Occipital lobe (tissue), 2 donors: ENCODE results near the gene NAPSA. TPM values are rescaled to one million over a fixed set of nuclear protein-coding genes. Genes with fewer than 3 reads are reported as not detected.
"Not testable (repeated sequence)": the region's sequence is repeated elsewhere in the genome, so short reads cannot be mapped to it uniquely, and the experiment has no call there.

ENCODE experiments used
- DNase-seq: peaks from one replicate; lab custom pipeline; 2025; lab: John Stamatoyannopoulos, UW
- total RNA-seq: library from RNA; depleted of rRNA; stranded (reverse); fragments of >200 nt; gene quantifications from one replicate; pipeline ENCODE4 v1.2.3, GENCODE V29; 2014

NAPSA gene
- 0.16 TPM for total RNA-seq

DNA sequence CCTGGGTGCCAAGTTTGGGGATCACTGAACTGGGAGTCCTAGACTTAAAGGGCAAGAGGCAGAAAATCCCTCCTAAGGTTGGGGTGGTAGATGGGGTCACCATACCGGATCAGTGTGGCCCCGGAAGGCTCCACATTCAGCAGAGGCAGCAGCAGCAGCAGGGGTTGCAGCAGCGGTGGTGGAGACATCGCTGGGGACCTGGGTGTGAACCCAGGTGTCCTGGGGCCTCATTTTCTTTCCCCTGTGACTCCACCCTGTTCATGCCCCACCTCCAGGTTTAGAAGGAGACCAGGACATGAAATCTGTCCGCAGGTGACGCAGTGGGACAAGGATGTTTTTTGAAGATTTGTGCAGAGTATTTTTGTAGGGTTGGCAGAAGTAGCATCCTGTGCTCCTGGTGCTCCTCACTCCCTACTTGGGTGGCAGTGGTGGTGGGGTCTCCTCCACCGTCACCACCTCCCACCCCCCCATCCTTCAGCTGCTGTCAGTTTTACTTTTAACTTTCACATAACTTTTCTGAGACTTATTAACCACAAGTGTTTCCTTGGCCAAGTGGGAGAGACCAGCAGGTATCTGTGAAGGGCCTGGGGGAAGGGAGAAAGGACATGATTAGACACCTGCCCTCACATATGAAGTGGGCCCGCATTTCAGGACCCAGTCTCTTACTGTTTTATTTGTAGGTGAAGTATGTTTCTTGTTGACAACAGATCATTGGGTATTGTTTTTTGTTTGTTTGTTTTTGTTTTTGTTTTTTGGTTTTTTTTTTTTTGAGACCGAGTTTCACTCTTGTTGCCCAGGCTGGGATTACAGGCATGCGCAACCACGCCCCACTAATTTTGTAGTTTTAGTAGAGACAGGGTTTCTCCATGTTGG is at the start of gene NAPSA:
Gene NAPSA (minus strand): TSS at position 206 of the 873 bp plus-strand sequence. CDS start 18 bp downstream, at position 188.
- no peak for DNase-seq

DNA sequence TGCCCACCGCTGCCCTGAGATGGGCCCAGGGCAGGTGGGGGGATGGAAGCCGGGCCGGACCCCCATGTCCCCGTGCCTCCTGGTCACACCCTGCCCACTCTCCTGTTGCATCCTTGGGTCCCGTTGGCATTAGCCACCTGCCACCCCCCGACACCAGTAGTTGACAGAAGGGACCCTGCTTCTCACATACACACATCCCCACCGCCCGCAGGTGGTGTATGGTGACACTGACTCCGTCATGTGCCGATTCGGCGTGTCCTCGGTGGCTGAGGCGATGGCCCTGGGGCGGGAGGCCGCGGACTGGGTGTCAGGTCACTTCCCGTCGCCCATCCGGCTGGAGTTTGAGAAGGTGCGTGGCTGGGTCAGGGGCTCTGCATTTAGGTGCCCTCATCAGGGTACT is 48.1 kb upstream of the NAPSA start:
- no peak for DNase-seq

DNA sequence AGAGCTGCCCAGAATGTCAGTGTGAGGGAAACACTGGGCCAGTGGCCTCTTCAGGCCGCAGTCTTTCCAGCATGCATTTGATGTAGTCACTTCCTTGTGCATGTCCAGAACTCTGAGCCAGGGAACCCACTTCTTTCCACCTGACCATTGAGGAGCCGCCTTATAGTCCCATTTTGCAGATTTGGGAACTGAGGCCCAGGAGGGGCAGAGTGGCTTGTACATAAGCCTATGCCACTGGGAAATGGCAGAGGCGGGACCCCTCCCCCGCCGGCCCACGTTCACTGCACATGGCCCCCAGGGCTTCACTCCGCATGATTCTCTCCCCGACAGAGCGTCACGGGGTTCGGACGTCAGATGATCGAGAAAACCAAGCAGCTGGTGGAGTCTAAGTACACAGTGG is 47.7 kb upstream of the NAPSA start:
- no peak for DNase-seq

DNA sequence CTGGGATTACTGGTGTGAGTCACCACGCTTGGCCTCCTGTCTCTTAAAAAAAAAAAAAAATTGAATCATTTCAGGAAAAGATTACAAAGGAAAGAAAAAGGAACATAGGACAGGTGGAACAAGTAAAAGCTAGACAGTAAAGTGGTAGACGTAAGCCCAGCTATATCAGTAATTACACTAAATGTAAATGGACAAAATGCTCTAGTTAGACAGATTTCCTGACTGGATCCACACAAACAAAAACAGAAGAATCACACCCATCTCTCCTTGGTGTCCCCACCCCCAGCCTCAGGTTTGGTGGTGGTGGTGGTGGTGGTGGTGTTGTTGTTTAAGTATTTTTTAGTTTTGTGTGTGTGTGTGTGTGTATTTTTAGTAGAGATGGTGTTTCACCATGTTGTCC is 47.0 kb upstream of the NAPSA start:
- no peak for DNase-seq

DNA sequence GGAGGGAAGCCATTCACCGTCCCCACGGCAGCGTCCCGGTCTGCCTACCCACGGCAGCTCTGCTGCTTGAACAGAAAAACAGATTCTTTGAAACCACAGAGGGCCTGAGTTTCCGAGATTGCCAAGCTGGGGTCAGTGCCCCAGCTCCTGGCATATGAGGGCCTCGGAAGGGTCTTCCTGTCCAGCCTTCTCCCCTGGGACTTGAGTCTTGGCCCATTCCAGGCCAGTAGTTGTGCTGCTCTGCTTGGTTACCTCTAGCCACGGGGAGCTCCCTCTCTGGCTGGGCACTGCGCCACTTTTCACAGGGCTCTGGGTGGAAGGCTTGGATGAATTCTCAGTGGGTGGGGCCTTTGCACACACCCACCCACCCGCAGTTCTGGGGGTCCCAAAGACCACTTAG is 44.7 kb upstream of the NAPSA start:
- DNase-seq, result no peak

DNA sequence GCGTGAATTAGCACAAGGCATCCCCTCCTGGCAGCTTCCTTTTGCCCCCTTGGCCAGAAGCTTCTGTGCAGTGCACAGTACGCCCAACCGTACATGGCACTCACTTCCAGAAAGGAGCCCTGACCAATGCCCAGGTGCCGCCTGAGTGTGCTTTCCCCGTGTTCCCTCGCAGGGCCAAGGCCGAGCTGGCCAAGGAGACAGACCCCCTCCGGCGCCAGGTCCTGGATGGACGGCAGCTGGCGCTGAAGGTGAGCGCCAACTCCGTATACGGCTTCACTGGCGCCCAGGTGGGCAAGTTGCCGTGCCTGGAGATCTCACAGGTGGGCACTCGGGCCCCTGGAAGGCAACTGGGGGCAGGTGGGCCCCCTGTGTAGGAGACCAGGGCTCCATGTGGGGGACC is 43.9 kb upstream of the NAPSA start:
- DNase-seq, result no peak

DNA sequence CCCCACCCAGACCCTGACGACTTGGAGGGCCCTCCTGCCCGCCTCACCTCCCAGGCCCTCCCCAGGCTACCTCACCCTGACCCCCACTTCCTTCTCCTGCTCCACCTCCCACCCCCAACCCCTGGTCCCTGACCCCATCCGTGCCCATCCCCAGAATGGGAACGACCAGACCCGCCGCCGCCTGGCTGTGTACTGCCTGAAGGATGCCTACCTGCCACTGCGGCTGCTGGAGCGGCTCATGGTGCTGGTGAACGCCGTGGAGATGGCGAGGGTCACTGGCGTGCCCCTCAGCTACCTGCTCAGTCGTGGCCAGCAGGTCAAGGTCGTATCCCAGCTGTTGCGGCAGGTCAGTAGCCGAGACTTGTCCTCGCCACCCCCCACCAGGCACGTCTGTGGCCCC is 41.4 kb upstream of the NAPSA start:
- DNase-seq, result no peak

DNA sequence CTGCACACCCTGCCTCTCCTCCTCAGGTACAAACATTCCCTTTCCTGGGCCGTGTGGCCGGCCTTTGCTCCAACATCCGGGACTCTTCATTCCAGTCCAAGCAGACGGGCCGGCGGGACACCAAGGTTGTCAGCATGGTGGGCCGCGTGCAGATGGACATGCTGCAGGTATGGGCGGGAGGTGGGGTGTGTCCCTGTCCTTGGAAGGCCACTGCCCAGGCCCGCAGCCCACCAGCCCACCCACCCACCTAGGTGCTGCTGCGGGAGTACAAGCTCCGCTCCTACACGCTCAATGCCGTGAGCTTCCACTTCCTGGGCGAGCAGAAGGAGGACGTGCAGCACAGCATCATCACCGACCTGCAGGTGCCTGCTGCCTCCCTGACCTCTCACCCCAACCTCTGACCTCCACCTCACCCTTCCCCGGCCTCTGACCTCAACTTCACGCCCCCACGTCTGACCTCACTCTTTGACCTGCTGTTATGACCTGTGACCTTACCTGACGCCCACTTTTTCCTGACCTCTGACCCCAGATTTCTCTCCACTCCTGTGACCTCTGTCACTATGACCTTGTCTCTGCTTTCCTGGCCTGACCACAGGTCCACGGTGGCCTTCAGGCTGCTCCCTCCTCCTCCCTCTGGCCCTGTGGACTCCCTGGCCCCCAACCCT is 40.8 kb upstream of the NAPSA start:
- no peak for DNase-seq

DNA sequence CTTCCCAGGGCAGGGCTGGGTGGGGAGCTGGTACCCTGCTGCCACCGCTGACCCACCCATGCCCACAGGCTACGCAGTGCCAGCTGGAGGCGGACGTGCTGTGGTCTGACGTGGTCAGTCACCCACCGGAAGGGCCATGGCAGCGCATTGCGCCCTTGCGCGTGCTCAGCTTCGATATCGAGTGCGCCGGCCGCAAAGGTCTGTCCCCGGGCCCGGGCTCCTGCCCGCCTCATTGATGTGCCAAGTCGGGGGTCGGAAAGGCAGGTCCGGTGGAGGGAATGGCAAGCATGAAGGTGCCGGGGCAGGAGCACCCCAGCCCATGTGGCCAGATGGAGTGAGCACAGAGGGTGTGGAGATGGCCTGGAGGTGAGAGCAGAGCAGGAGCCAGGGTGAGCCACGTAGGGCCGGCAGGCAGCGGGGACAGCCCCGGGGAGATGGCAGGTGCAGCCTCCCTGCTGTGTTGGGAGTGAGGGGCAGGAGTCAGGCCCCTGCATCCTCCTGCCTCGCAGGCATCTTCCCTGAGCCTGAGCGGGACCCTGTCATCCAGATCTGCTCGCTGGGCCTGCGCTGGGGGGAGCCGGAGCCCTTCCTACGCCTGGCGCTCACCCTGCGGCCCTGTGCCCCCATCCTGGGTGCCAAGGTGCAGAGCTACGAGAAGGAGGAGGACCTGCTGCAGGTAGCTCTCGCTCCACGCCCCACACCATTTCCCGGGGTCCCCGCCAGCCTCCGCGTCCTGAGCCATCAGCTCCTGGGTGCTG is 37.3 kb upstream of the NAPSA start:
- no peak for DNase-seq

DNA sequence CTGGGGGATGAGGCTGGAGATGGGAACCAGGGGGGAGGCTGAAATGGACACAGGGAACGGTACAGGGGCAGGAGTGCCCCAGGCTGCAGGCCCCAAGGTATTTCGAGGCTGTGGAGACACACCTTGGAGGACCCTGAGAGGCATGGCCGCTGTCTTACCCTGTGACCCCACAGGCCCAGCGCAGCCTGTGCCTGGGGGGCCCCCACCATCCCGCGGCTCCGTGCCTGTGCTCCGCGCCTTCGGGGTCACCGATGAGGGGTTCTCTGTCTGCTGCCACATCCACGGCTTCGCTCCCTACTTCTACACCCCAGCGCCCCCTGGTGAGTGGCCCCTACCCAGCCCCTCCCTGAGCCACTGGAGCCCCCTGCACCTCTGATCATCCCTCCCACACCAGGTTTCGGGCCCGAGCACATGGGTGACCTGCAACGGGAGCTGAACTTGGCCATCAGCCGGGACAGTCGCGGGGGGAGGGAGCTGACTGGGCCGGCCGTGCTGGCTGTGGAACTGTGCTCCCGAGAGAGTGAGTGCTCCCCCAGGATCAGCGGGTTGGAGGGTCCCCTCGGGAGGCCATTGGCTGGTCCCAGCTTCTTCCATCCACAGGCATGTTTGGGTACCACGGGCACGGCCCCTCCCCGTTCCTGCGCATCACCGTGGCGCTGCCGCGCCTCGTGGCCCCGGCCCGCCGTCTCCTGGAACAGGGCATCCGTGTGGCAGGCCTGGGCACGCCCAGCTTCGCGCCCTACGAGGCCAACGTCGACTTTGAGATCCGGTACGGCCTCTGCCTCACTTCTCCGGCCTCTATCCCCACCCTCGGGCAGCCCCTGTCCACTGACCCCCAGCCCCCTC is 36.4 kb upstream of the NAPSA start:
- no peak for DNase-seq

DNA sequence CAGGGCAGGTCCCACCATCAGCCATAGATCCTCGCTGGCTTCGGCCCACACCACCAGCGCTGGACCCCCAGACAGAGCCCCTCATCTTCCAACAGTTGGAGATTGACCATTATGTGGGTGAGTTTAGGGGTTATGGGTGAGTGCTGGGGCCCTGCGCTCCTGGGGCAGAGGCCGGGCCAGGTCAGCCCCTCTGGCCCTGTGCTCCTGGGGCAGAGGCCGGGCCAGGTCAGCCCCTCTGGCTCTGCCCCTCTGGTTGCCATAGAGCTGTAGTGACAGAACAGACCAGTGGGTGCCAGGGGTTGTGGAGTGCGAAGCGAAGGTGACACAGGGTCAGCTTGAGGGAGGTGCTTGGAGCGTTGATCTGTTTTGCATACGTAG is 33.9 kb upstream of the NAPSA start:
- DNase-seq, result no peak

DNA sequence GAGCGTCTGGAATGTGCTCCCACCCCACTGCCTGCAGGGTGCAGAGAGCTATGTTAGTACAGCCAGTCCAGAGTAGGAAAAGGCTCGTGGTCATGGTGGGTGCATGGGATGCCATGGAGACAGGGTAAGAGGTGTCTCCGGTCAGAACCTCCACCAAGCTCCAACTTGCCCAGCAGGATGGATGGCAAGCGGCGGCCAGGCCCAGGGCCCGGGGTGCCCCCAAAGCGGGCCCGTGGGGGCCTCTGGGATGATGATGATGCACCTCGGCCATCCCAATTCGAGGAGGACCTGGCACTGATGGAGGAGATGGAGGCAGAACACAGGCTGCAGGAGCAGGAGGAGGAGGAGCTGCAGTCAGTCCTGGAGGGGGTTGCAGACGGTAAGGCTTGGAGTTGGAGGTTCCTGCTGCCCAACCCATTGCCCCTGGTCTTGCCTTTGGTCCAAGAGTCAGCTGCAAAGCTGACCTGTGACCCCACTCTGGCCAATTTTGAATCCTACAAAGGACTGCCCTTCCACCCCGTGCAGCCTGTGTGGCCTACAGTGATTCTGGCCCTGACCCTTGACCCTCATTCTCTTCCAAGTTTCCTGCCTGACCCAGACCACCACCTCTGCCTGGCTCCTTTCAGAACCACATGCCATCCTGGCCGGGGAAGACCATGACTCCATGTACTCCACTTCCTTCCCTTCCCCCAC is 33.4 kb upstream of the NAPSA start:
- DNase-seq, result no peak

DNA sequence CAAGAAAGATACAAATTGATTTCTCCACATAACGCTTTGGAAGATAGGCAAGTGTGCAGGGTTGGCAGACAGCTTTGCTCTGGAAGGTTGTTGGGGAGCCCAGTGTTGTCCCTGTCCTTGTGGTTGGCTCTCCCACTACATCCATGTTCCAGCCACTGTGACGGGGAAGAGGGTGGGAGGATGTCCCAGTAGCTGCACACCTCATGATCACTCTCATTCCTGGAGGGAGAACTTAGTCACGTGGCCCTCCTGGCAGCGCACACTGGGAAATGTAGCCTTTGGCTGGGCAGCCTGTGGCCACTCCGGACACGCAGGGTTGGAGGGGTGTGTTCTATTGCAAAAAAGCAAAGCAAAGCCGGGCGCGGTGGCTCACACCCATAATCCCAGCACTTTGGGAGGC is 28.6 kb upstream of the NAPSA start:
- DNase-seq, result no peak

DNA sequence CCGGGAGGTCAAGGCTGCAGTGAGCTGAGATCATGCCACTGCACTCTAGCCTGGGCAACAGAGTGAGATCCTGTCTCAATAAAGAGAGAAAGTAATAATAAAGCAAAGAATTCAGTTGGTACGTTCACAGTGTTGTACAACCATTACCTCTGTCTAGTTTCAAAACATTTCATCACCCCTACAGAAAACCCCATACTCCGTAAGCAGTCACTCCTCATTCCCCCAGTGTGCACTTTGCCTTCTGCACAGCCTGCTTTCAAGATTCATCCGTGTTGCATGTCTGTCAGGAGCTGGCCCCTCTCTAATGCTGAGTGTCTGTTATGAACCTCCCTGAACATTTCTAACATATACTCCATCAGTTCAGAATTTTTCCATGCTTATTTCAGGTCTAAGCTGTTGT is 28.1 kb upstream of the NAPSA start:
- no peak for DNase-seq

DNA sequence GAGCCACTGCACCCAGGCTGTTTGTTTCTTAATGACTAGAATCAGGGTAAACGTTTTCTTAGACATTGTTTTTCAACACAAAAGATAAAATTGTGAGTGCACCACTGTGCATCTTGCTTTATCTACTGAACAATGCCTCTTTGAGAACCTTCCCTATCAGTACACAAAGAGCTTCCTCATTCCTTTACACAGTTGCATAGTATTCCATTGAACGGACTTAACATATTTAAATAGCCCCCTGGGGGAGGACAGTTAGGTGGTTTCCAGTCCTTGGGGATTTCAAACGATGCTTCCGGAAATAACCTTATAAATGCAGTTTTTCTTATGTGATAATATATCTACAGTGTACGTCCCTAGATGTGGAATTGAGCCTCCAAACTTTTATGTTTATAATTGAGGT is 27.3 kb upstream of the NAPSA start:
- no peak for DNase-seq

DNA sequence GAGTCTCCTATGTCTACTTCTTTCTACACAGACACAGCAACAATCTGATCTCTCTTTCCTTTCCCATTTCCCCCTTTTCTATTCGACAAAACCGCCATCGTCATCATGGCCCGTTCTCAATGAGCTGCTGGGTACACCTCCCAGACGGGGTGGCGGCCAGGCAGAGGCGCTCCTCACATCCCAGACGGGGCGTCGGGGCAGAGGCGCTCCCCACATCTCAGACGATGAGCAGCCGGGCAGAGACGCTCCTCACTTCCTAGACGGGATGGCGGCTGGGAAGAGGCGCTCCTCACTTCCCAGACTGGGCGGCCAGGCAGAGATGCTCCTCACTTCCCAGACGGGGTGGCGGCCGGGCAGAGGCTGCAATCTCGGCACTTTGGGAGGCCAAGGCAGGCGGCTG is 25.5 kb upstream of the NAPSA start:
- not testable (repeated sequence) for DNase-seq

DNA sequence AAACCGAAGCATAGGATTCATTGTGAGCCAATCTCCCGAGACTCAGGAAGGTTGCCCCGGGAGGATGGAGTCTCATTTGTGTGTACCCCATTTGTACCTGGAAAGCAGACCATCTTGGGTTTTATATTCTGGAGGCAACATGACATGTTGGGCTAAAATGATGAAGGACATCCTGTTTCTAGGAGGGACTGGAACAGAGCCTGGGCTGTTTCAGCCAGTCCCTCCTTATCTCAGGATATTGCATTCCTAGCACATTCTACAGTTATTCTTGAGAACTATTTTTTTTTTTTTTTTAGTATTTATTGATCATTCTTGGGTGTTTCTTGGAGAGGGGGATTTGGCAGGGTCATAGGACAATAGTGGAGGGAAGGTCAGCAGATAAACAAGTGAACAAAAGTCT is 24.9 kb upstream of the NAPSA start:
- not testable (repeated sequence) for DNase-seq

DNA sequence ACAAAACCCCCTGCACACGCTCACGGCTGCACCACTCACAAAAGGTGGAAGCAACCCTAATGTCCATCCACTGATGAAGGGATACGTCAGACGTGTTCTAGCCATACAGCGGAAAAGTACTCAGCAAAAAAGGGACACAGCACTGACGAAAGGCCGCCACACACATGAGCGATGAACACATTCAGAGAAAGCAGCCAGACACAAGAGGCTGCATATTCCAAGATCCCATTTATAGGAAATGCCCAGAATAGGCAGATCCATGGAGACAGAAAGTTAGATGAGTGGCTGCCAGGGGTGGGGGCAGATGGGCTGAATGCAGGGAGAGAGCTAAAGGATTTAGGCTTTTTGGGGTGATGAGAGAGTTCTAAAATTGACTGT is 22.4 kb upstream of the NAPSA start:
- peak; percentile 55 for DNase-seq

DNA sequence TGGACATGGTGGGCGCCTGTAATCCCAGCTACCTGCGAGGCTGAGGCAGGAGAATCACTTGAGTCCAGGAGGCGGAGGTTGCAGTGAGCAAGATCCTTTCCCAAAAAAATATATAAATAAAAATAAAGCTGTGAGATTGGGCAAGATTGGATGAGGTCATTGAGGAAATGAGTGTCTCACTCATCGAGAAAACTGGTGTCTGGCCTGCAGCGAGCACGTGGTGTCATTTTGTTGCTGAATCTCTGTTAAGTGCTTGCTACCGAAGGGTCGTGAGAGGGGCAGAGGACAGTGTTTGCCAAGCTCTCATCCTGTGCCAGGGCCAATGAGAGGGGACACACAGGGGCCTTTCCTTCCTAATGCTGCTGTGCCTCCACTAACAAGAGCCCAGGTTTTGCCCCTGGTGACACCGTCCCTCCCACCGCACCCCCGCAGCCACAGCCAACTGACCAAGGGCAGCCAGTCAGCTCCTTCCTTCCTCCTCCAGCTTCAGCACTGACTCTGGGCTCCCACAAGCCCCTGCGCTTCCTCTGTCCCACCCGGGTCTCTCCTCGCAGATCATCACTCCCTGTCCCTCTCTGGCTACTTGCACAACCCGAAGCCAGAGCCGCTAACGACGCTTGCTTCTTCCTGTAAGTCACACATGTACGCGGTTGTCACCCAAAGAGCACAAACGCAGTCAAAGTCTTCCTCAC is 21.9 kb upstream of the NAPSA start:
- peak; percentile 55 for DNase-seq
